K562 (cell line): ENCODE measurements around the gene CTNNBL1. TPM values are rescaled to one million over a fixed set of nuclear protein-coding genes. Genes with fewer than 3 reads are reported as not detected.

Experiments used
- ATAC-seq: fragments of 200-7000 bp; cut with Tn5 transposase; 3 replicates; pipeline ENCODE4 v1.9.1; 2020; ENCODE audit warnings: moderate library complexity
- BruUV-seq: library from RNA; stranded (reverse); fragments of 400-500 nt; replicated peaks from 2 replicates; lab custom pipeline; 2021; lab: Mats Ljungman, UMichigan
- CTCF ChIA-PET: fragments of 300-600 bp; formaldehyde crosslinking; extraction: SDS; loops from one replicate; lab custom pipeline; 2021; ENCODE audit warnings: low intra/inter-chr PET ratio; lab: Yijun Ruan, JAX
- POLR2A ChIA-PET: fragments of 300-600, 350-650 bp; sonication (Branson Sonifier 250); formaldehyde crosslinking; extraction: SDS; loops from one replicate; lab custom pipeline; 2021; ENCODE audit warnings: antibody characterized with exemption, inconsistent platforms; lab: Yijun Ruan, JAX
- DNase-seq, 4 experiments: peaks; one replicate each; pipeline versions ENCODE4 v3.0.0 to v3.0.0-alpha.2; 2011 to 2018; ENCODE audit warnings: low spot score in 3 of 4, mixed read lengths in 3 of 4; ENCODE audit errors: extremely low read depth in 1 of 4
- FAIRE-seq: peaks from 2 replicates; lab custom pipeline; 2011; peaks lifted over from hg19 to GRCh38; lab: Jason Lieb, UNC
- H2AFZ ChIP-seq: 2 replicates; pipeline ENCODE4 v1.6.0; 2011; ENCODE audit warnings: low read depth, low read length, control low read depth, inconsistent platforms
- H3K27ac ChIP-seq: fragments of 200-600 bp; 3 replicates; pipeline ENCODE4 v1.8.0; 2011; ENCODE audit warnings: low read depth, mild to moderate bottlenecking, control low read depth, inconsistent platforms, low read length, moderate library complexity, mixed read lengths; ENCODE audit errors: extremely low read depth
- H3K27me3 ChIP-seq, 2 experiments: fragments of 300-600 bp in 1 of 2; 2 replicates in 1 of 2; 3 replicates in 1 of 2; pipeline versions ENCODE4 v1.6.0 to v1.8.0; 2011; ENCODE audit warnings: inconsistent platforms in 2 of 2, low read length in 2 of 2, mild to moderate bottlenecking in 1 of 2, mixed read lengths in 1 of 2, moderate library complexity in 1 of 2; ENCODE audit not compliant: control insufficient read depth in 2 of 2, insufficient read depth in 2 of 2
- H3K36me3 ChIP-seq: fragments of 300-600 bp; 3 replicates; pipeline ENCODE4 v1.8.0; 2011; ENCODE audit warnings: mild to moderate bottlenecking, low read length, inconsistent platforms; ENCODE audit not compliant: control insufficient read depth, insufficient read depth
- H3K4me1 ChIP-seq, 2 experiments: fragments of 200-600 bp in 1 of 2; replicated peaks in 1 of 2; 2 replicates in 1 of 2; 3 replicates in 1 of 2; pipeline versions ENCODE4 v1.5.1 to v1.8.0; 2011; ENCODE audit warnings: inconsistent platforms in 2 of 2, low read length in 2 of 2, mild to moderate bottlenecking in 1 of 2, mixed read lengths in 1 of 2, moderate library complexity in 1 of 2; ENCODE audit not compliant: control insufficient read depth in 2 of 2, insufficient read depth in 2 of 2
- H3K4me2 ChIP-seq: 2 replicates; pipeline ENCODE4 v1.6.1; 2011; ENCODE audit warnings: low read length, control low read depth, inconsistent platforms, mixed read lengths; ENCODE audit not compliant: insufficient read depth
- H3K4me3 ChIP-seq: fragments of 200-600 bp; sonication (generic), shearing (Covaris generic); 2 replicates; pipeline ENCODE4 v1.5.1; 2016; ENCODE audit warnings: control low read depth, inconsistent platforms
- H3K79me2 ChIP-seq: fragments of 200-600 bp; 3 replicates; pipeline ENCODE4 v1.8.0; 2011; ENCODE audit warnings: low read length, inconsistent platforms; ENCODE audit not compliant: control insufficient read depth, insufficient read depth
- H3K9ac ChIP-seq, 2 experiments: 2 replicates each; pipeline versions ENCODE4 v1.6.0 to v1.6.1; 2011; ENCODE audit warnings: low read depth in 2 of 2, low read length in 2 of 2, control low read depth in 1 of 2, inconsistent platforms in 1 of 2, mild to moderate bottlenecking in 1 of 2, mixed read lengths in 1 of 2; ENCODE audit not compliant: insufficient read depth in 1 of 2
- H3K9me1 ChIP-seq: one replicate; pipeline ENCODE4 v1.6.0; 2011; ENCODE audit warnings: inconsistent platforms, mild to moderate bottlenecking, low read length, moderate library complexity; ENCODE audit not compliant: control insufficient read depth, insufficient read depth
- H3K9me3 ChIP-seq: replicated peaks from 2 replicates; pipeline ENCODE4 v1.5.1; 2011; ENCODE audit warnings: low read depth, low read length, inconsistent platforms; ENCODE audit not compliant: control insufficient read depth, insufficient read depth
- H4K20me1 ChIP-seq: replicated peaks from 2 replicates; pipeline ENCODE4 v1.6.1; 2011; ENCODE audit warnings: low read length, inconsistent platforms, mixed read lengths; ENCODE audit not compliant: control insufficient read depth, insufficient read depth
- CHD4 ChIP-seq: fragments of 200-600 bp; sonication (generic); IDR thresholded peaks from 3 replicates; pipeline ENCODE4 v1.6.1; 2012; ENCODE audit warnings: low read depth, mild to moderate bottlenecking, mixed read lengths, low read length, inconsistent platforms; ENCODE audit not compliant: insufficient read depth, insufficient replicate concordance, poor library complexity, severe bottlenecking
- CTBP1 ChIP-seq: fragments of 450-650 bp; IDR thresholded peaks from 2 replicates; pipeline ENCODE4 v1.6.1; 2016; ENCODE audit warnings: borderline replicate concordance
- POLR2G ChIP-seq: fragments of 200-400 bp; formaldehyde crosslinking; IDR thresholded peaks from 2 replicates; pipeline ENCODE4 v1.6.1; 2017; ENCODE audit warnings: low read depth, mild to moderate bottlenecking, antibody characterized with exemption, low read length, moderate library complexity
- SMARCB1 ChIP-seq: IDR thresholded peaks from 2 replicates; pipeline ENCODE4 v1.6.1; 2011; ENCODE audit warnings: improper control_type of control experiment, low read depth; ENCODE audit not compliant: insufficient read length
- SOX6 ChIP-seq: fragments of 450-650 bp; IDR thresholded peaks from 2 replicates; pipeline ENCODE4 v1.6.1; 2014; ENCODE audit warnings: mild to moderate bottlenecking
- SRSF1 ChIP-seq: fragments of 200-400 bp; formaldehyde crosslinking; IDR thresholded peaks from 2 replicates; pipeline ENCODE4 v1.6.1; 2017; ENCODE audit warnings: mild to moderate bottlenecking, low read depth, low read length, moderate library complexity
- TARDBP ChIP-seq: fragments of 450-650 bp; IDR thresholded peaks from 2 replicates; pipeline ENCODE4 v1.6.1; 2016
- ZNF146 ChIP-seq: IDR thresholded peaks from one replicate; pipeline ENCODE4 v1.6.1; 2018; ENCODE audit warnings: missing compliant biosample characterization; ENCODE audit not compliant: unreplicated experiment
- ZNF584 ChIP-seq: fragments of 200-800 bp; sonication (Bioruptor generic); IDR thresholded peaks from 2 replicates; pipeline ENCODE4 v1.6.1; 2016; ENCODE audit warnings: low read depth, mild to moderate bottlenecking, missing genetic modification characterization, missing compliant biosample characterization
- ZNF696 ChIP-seq: fragments of 250-450 bp; sonication (Bioruptor Pico); conservative IDR thresholded peaks from 2 replicates; pipeline ENCODE4 v1.4.0; 2020; ENCODE audit warnings: mild to moderate bottlenecking, moderate library complexity
- WGBS: fragments of 100-300 bp; shearing (Covaris generic); methylation state at CpG from one replicate; pipeline ENCODE4 v1.1.6; 2016; ENCODE audit warnings: low coverage, mixed read lengths; ENCODE audit not compliant: insufficient coverage; ENCODE audit errors: missing lambda C conversion rate; 5-methylcytosine and 5-hydroxymethylcytosine counted together
- in situ Hi-C: fragments of 300-500 bp; cut with MboI; formaldehyde crosslinking; loops from 4 replicates; pipeline ENCODE4 v1.15.0; 2018; ENCODE audit warnings: inconsistent platforms, mixed read lengths
- intact Hi-C: fragments of 100-400 bp; cut with micrococcal nuclease; formaldehyde crosslinking; loops from 2 replicates; pipeline ENCODE4 v1.14.2; 2022
- polyA plus RNA-seq, 8 experiments: library from polyadenylated mRNA; depleted of rRNA in 4 of 8; stranded (reverse) in 5 of 8; unstranded in 3 of 8; fragments of >200 nt; fragmentation: Nextera tagmentation in 2 of 8; fragmentation: Illumina TruSeq in 1 of 8; extraction: Ambion mirVana in 2 of 8; extraction: Trizol in 1 of 8; gene quantifications; 2 replicates each; pipeline versions ENCODE4 v1.2.1 to v1.2.3, GENCODE V29; 2011 to 2014; ENCODE audit warnings: inconsistent platforms in 1 of 8, missing spikeins in 1 of 8
- total RNA-seq, 7 experiments: library from RNA; depleted of rRNA in 6 of 7; stranded (reverse); fragments of >200 nt in 6 of 7; fragmentation: Illumina TruSeq in 2 of 7; extraction: Trizol in 2 of 7; gene quantifications; 2 replicates each; pipeline versions ENCODE4 v1.2.1 to v1.2.3, GENCODE V29; 2011 to 2021; ENCODE audit warnings: low replicate concordance in 1 of 7
- TF ChIP-seq, protein P1 (sequence below): fragments of 250-450 bp; sonication (Bioruptor Pico); IDR thresholded peaks from 2 replicates; pipeline ENCODE4 v1.5.1; 2021; ENCODE audit warnings: mild to moderate bottlenecking
- TF ChIP-seq, protein P2 (sequence below): fragments of 450-650 bp; IDR thresholded peaks from 2 replicates; pipeline ENCODE4 v1.6.1; 2017; ENCODE audit warnings: antibody characterized with exemption, mild to moderate bottlenecking
- TF ChIP-seq, protein P3 (sequence below): sonication (generic); formaldehyde crosslinking; IDR thresholded peaks from 2 replicates; pipeline ENCODE4 v1.8.0; 2022; ENCODE audit warnings: mild to moderate bottlenecking, missing genetic modification reagents

The CTNNBL1 gene
- total and polyA plus RNA-seq, 9 of the 15 experiments (the other 6 are each of a cell fraction or from before 2014, with no cell fraction given), result 32.4 to 85.6 (median 43.6) TPM

DNA sequence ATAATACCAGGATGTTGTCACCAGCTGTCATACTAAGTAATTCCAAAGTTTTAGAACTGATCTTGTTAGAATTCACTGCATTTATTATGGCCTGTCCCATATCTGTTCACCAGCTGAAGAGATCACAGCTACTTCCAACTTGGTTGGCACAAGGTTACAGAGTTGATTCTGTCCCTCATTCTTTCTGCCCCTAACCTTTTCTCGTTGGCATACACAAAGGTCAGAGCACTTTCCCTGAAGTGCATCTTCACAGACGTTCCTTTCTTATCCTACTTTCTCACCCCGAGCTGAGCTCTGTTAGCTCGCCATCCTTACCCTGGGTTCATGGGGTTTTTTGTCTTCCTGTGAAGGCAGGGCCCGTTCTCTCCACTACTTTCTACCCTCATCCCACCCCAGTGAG, 143.1 kb downstream of the CTNNBL1 start:
- intact Hi-C loops, result no loop called here
- no peaks in the 10 kb centered on the region for H3K79me2 ChIP-seq
- ChIA-PET CTCF (no interaction called here), POLR2A (interaction anchor here (1.3 kb wide), 1 partner anchor 11 kb away, joined by 6 read pairs; no protein-coding TSS in a partner anchor)
- FAIRE-seq (no peak), ATAC-seq (no peak), DNase-seq (no peak)
- H3K36me3 ChIP-seq, result peaks cover 10% of the 10 kb centered on the region; the same call in 2 of the 3 replicates
- no peak overlapping the region for H3K9ac ChIP-seq
- no TSS peak for BruUV-seq
- WGBS, result 50% methylated on average over 5 of the region's 5 CpGs
- no peaks in the 10 kb centered on the region for H4K20me1 ChIP-seq
- H3K4me3 ChIP-seq, result no peak overlapping the region
- H3K4me2 ChIP-seq, result no peak overlapping the region
- H3K9me1 ChIP-seq, result no peaks in the 10 kb centered on the region
- H2AFZ ChIP-seq, result no peak overlapping the region
- no peaks in the 10 kb centered on the region for H3K27me3 ChIP-seq
- no peak overlapping the region for H3K27ac ChIP-seq
- in situ Hi-C loops, result no loop called here
- H3K9me3 ChIP-seq, result no peaks in the 10 kb centered on the region
- peaks cover 7 to 10% of the 10 kb centered on the region in 2 experiments; a peak in 3 of 5 replicates for H3K4me1 ChIP-seq
- TF ChIP-seq ZNF146 (CRISPR knock-in tag), result no peak
- TF ChIP-seq, protein P1, sequence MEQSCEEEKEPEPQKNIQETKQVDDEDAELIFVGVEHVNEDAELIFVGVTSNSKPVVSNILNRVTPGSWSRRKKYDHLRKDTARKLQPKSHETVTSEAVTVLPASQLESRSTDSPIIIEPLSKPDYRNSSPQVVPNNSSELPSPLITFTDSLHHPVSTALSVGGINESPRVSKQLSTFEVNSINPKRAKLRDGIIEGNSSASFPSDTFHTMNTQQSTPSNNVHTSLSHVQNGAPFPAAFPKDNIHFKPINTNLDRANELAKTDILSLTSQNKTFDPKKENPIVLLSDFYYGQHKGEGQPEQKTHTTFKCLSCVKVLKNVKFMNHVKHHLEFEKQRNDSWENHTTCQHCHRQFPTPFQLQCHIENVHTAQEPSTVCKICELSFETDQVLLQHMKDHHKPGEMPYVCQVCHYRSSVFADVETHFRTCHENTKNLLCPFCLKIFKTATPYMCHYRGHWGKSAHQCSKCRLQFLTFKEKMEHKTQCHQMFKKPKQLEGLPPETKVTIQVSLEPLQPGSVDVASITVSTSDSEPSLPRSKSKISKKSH (CRISPR knock-in tag), result no peak
- no peak for TF ChIP-seq TARDBP
- TF ChIP-seq SMARCB1, result no peak
- TF ChIP-seq ZNF584 (CRISPR knock-in tag), result no peak
- TF ChIP-seq, protein P2, sequence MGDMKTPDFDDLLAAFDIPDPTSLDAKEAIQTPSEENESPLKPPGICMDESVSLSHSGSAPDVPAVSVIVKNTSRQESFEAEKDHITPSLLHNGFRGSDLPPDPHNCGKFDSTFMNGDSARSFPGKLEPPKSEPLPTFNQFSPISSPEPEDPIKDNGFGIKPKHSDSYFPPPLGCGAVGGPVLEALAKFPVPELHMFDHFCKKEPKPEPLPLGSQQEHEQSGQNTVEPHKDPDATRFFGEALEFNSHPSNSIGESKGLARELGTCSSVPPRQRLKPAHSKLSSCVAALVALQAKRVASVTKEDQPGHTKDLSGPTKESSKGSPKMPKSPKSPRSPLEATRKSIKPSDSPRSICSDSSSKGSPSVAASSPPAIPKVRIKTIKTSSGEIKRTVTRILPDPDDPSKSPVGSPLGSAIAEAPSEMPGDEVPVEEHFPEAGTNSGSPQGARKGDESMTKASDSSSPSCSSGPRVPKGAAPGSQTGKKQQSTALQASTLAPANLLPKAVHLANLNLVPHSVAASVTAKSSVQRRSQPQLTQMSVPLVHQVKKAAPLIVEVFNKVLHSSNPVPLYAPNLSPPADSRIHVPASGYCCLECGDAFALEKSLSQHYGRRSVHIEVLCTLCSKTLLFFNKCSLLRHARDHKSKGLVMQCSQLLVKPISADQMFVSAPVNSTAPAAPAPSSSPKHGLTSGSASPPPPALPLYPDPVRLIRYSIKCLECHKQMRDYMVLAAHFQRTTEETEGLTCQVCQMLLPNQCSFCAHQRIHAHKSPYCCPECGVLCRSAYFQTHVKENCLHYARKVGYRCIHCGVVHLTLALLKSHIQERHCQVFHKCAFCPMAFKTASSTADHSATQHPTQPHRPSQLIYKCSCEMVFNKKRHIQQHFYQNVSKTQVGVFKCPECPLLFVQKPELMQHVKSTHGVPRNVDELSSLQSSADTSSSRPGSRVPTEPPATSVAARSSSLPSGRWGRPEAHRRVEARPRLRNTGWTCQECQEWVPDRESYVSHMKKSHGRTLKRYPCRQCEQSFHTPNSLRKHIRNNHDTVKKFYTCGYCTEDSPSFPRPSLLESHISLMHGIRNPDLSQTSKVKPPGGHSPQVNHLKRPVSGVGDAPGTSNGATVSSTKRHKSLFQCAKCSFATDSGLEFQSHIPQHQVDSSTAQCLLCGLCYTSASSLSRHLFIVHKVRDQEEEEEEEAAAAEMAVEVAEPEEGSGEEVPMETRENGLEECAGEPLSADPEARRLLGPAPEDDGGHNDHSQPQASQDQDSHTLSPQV, result no peak
- no peak for TF ChIP-seq CHD4
- no peak for TF ChIP-seq POLR2G
- TF ChIP-seq ZNF696, result no peak
- TF ChIP-seq, protein P3, sequence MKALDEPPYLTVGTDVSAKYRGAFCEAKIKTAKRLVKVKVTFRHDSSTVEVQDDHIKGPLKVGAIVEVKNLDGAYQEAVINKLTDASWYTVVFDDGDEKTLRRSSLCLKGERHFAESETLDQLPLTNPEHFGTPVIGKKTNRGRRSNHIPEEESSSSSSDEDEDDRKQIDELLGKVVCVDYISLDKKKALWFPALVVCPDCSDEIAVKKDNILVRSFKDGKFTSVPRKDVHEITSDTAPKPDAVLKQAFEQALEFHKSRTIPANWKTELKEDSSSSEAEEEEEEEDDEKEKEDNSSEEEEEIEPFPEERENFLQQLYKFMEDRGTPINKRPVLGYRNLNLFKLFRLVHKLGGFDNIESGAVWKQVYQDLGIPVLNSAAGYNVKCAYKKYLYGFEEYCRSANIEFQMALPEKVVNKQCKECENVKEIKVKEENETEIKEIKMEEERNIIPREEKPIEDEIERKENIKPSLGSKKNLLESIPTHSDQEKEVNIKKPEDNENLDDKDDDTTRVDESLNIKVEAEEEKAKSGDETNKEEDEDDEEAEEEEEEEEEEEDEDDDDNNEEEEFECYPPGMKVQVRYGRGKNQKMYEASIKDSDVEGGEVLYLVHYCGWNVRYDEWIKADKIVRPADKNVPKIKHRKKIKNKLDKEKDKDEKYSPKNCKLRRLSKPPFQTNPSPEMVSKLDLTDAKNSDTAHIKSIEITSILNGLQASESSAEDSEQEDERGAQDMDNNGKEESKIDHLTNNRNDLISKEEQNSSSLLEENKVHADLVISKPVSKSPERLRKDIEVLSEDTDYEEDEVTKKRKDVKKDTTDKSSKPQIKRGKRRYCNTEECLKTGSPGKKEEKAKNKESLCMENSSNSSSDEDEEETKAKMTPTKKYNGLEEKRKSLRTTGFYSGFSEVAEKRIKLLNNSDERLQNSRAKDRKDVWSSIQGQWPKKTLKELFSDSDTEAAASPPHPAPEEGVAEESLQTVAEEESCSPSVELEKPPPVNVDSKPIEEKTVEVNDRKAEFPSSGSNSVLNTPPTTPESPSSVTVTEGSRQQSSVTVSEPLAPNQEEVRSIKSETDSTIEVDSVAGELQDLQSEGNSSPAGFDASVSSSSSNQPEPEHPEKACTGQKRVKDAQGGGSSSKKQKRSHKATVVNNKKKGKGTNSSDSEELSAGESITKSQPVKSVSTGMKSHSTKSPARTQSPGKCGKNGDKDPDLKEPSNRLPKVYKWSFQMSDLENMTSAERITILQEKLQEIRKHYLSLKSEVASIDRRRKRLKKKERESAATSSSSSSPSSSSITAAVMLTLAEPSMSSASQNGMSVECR (CRISPR knock-in tag), result no peak
- no peak for TF ChIP-seq CTBP1
- no peak for TF ChIP-seq SOX6
- TF ChIP-seq SRSF1, result no peak
